Colon (tissue), 2 donors: ENCODE results near the gene DYRK1A.

Source experiments
- FAIRE-seq: peaks from 2 replicates; lab custom pipeline; 2012; peaks lifted over from hg19 to GRCh38; lab: Jason Lieb, UNC
- donor health status: control.
- donor health status: control.

Gene DYRK1A

GRCh38 chr21:37385179-37385765 is 18.7 kb downstream of the DYRK1A start:
- no peak for FAIRE-seq

GRCh38 chr21:37386151-37386550 is 19.6 kb downstream of the DYRK1A start:
- no peak for FAIRE-seq

- FAIRE-seq: no peak
Measured at GRCh38 chr21:37389456-37389855, 22.9 kb downstream of the DYRK1A start.

- no peak for FAIRE-seq
Measured at GRCh38 chr21:37391666-37392065, 25.1 kb downstream of the DYRK1A start.

- no peak for FAIRE-seq
Measured at GRCh38 chr21:37392441-37392840, 25.9 kb downstream of the DYRK1A start.

GRCh38 chr21:37393030-37393429 is 26.5 kb downstream of the DYRK1A start:
- FAIRE-seq: no peak

GRCh38 chr21:37393786-37394185 is 27.2 kb downstream of the DYRK1A start:
- FAIRE-seq: no peak

- FAIRE-seq: no peak
Measured at GRCh38 chr21:37395961-37396360, 29.4 kb downstream of the DYRK1A start.

- FAIRE-seq: no peak
Measured at GRCh38 chr21:37396855-37397254, 30.3 kb downstream of the DYRK1A start.

- no peak for FAIRE-seq
Measured at GRCh38 chr21:37398697-37399096, 32.1 kb downstream of the DYRK1A start.

- no peak for FAIRE-seq
Measured at GRCh38 chr21:37402251-37402867, 35.8 kb downstream of the DYRK1A start.

- FAIRE-seq: no peak
Measured at GRCh38 chr21:37405629-37406028, 39.1 kb downstream of the DYRK1A start.

- FAIRE-seq: no peak
Measured at GRCh38 chr21:37407719-37408420, 41.3 kb downstream of the DYRK1A start.

- no peak for FAIRE-seq
Measured at GRCh38 chr21:37408464-37409193, 42.1 kb downstream of the DYRK1A start.

GRCh38 chr21:37410639-37411038 is 44.1 kb downstream of the DYRK1A start:
- no peak for FAIRE-seq

- FAIRE-seq: no peak
Measured at GRCh38 chr21:37412603-37413360, 46.2 kb downstream of the DYRK1A start.

- no peak for FAIRE-seq
Measured at GRCh38 chr21:37413553-37414291, 47.1 kb downstream of the DYRK1A start.

- no peak for FAIRE-seq
Measured at GRCh38 chr21:37414292-37415253, 48.0 kb downstream of the DYRK1A start.

- no peak for FAIRE-seq
Measured at GRCh38 chr21:37415939-37416338, 49.4 kb downstream of the DYRK1A start.

- FAIRE-seq: no peak
Measured at GRCh38 chr21:37416914-37417313, 50.3 kb downstream of the DYRK1A start.
